B cell (primary cell): ENCODE data around the gene RPIA. TPM values are rescaled to one million over a fixed set of nuclear protein-coding genes. Genes with fewer than 3 reads are reported as not detected.

Experiments
- ATAC-seq: fragments of 200-7000 bp; cut with Tn5 transposase; one replicate; pipeline ENCODE4 v1.10.0; 2021; ENCODE audit warnings: low read depth, mild to moderate bottlenecking, moderate number of reproducible peaks, moderate library complexity
- CTCF ChIA-PET: fragments of 350-600 bp; sonication (Branson Sonifier 250); formaldehyde crosslinking; loops from one replicate; lab custom pipeline; 2021; ENCODE audit warnings: antibody characterized with exemption, inconsistent platforms; lab: Charles Lee
- POLR2A ChIA-PET: fragments of 350-600 bp; sonication (Branson Sonifier 250); formaldehyde crosslinking; loops from one replicate; lab custom pipeline; 2021; ENCODE audit warnings: antibody characterized with exemption; lab: Charles Lee
- DNase-seq: peaks from one replicate; pipeline ENCODE4 v3.0.0; 2013
- H2AFZ ChIP-seq: 2 replicates; pipeline ENCODE4 v1.6.1; 2012; ENCODE audit warnings: mild to moderate bottlenecking, low read depth, low read length; ENCODE audit not compliant: insufficient read depth, poor library complexity, severe bottlenecking
- H3K27ac ChIP-seq, 2 donors: 1 replicate in 1 of 2; 2 replicates in 1 of 2; pipeline ENCODE4 v1.5.1; 2012 to 2013; ENCODE audit warnings: low read length in 2 of 2, mild to moderate bottlenecking in 2 of 2, moderate library complexity in 1 of 2
- H3K27me3 ChIP-seq, 4 experiments: fragments of 200-600 bp in 1 of 4; sonication (generic) in 1 of 4; replicated peaks in 1 of 4; 1 replicate in 2 of 4; 2 replicates in 2 of 4; pipeline versions ENCODE4 v1.6.1 to v1.7.0; 2013 to 2016; ENCODE audit warnings: low read length in 3 of 4, mild to moderate bottlenecking in 2 of 4, mixed read lengths in 1 of 4, moderate library complexity in 1 of 4; ENCODE audit not compliant: insufficient read depth in 4 of 4, control insufficient read depth in 3 of 4; ENCODE audit errors: control extremely low read depth in 1 of 4
- H3K36me3 ChIP-seq, 2 experiments: replicated peaks in 1 of 2; 1 replicate in 1 of 2; 2 replicates in 1 of 2; pipeline versions ENCODE4 v1.6.1 to v1.7.1; 2013; ENCODE audit warnings: low read length in 1 of 2; ENCODE audit not compliant: insufficient read depth in 2 of 2, control insufficient read depth in 1 of 2; ENCODE audit errors: control extremely low read depth in 1 of 2, extremely low read depth in 1 of 2
- H3K4me1 ChIP-seq, 2 donors: fragments of 200-600 bp in 1 of 2; sonication (generic) in 1 of 2; 1 replicate in 1 of 2; 2 replicates in 1 of 2; pipeline versions ENCODE4 v1.5.1 to v1.6.1; 2013 to 2017; ENCODE audit warnings: low read length in 2 of 2; ENCODE audit not compliant: control insufficient read depth in 2 of 2, insufficient read depth in 2 of 2
- H3K4me2 ChIP-seq: replicated peaks from 2 replicates; pipeline ENCODE3; 2012; ENCODE audit warnings: mild to moderate bottlenecking, low read depth, low read length; ENCODE audit not compliant: poor library complexity, severe bottlenecking
- H3K4me3 ChIP-seq, 5 experiments: fragments of 200-600 bp in 1 of 5; sonication (generic) in 1 of 5; 1 replicate in 3 of 5; 2 replicates in 2 of 5; pipeline versions ENCODE4 v1.5.1 to v1.7.0; 2011 to 2016; ENCODE audit warnings: low read length in 4 of 5, mild to moderate bottlenecking in 4 of 5, low read depth in 2 of 5, control low read depth in 1 of 5, moderate library complexity in 1 of 5; ENCODE audit not compliant: insufficient read depth in 1 of 5; ENCODE audit errors: control extremely low read depth in 1 of 5, extremely low read depth in 1 of 5
- H3K79me2 ChIP-seq: fragments of 200-600 bp; sonication (generic); one replicate; pipeline ENCODE4 v1.6.0; 2016; ENCODE audit warnings: low read length; ENCODE audit not compliant: control insufficient read depth, insufficient read depth
- H3K9ac ChIP-seq: fragments of 200-600 bp; sonication (generic); 2 replicates; pipeline ENCODE4 v1.6.1; 2017; ENCODE audit warnings: mild to moderate bottlenecking, low read length, moderate library complexity
- H3K9me3 ChIP-seq, 3 donors: one replicate each; pipeline versions ENCODE4 v1.6.1 to v1.7.1; 2013; ENCODE audit warnings: low read length in 2 of 3; ENCODE audit not compliant: control insufficient read depth in 2 of 3, insufficient read depth in 1 of 3; ENCODE audit errors: control extremely low read depth in 1 of 3
- H4K20me1 ChIP-seq: 2 replicates; pipeline ENCODE4 v1.6.0; 2012; ENCODE audit warnings: mild to moderate bottlenecking, low read length; ENCODE audit not compliant: insufficient read depth, control insufficient read depth, poor library complexity, severe bottlenecking
- H3K27ac Mint-ChIP-seq: one replicate; pipeline ENCODE4 v1.8.0; 2021; ENCODE audit warnings: mixed read lengths
- H3K27me3 Mint-ChIP-seq: one replicate; pipeline ENCODE4 v1.8.0; 2021; ENCODE audit warnings: mixed read lengths
- H3K4me1 Mint-ChIP-seq: one replicate; pipeline ENCODE4 v1.8.0; 2021; ENCODE audit warnings: mixed read lengths
- H3K4me3 Mint-ChIP-seq: one replicate; pipeline ENCODE4 v1.8.0; 2021; ENCODE audit warnings: mixed read lengths
- H3K9me3 Mint-ChIP-seq: one replicate; pipeline ENCODE4 v1.8.0; 2022; ENCODE audit warnings: mixed read lengths; ENCODE audit not compliant: insufficient read depth
- EZH2 ChIP-seq: IDR thresholded peaks from 2 replicates; pipeline ENCODE4 v1.6.1; 2012; ENCODE audit warnings: borderline replicate concordance, low read depth, mild to moderate bottlenecking, moderate library complexity, low read length; ENCODE audit not compliant: insufficient read depth, poor library complexity, severe bottlenecking
- WGBS: methylation state at CpG from one replicate; pipeline ENCODE4 v1.1.5; 2013; ENCODE audit warnings: missing lambda C conversion rate; ENCODE audit not compliant: insufficient coverage; 5-methylcytosine and 5-hydroxymethylcytosine counted together
- intact Hi-C: fragments of 100-400 bp; cut with micrococcal nuclease; formaldehyde crosslinking; loops from one replicate; pipeline ENCODE4 v1.10.0; 2022
- polyA plus RNA-seq: library from polyadenylated mRNA; depleted of rRNA; stranded (reverse); fragments of >200 nt; gene quantifications from 2 replicates; pipeline ENCODE4 v1.2.3, GENCODE V29; 2012
- total RNA-seq, 2 donors: library from RNA; stranded (reverse); fragments of 120-200 nt in 1 of 2; gene quantifications; 1 replicate in 1 of 2; 2 replicates in 1 of 2; pipeline versions ENCODE4 v1.2.3 to v1.2.4, GENCODE V29; 2013 to 2022
- TF ChIP-seq, protein P1 (sequence below): fragments of 200-600 bp; IDR thresholded peaks from one replicate; pipeline ENCODE4 v1.8.0; 2022; ENCODE audit warnings: antibody characterized with exemption, mild to moderate bottlenecking

Gene RPIA
- total and polyA plus RNA-seq, 2 donors (not counting 1 experiment from before 2014, with no cell fraction given): 9.4 to 19.7 TPM

DNA sequence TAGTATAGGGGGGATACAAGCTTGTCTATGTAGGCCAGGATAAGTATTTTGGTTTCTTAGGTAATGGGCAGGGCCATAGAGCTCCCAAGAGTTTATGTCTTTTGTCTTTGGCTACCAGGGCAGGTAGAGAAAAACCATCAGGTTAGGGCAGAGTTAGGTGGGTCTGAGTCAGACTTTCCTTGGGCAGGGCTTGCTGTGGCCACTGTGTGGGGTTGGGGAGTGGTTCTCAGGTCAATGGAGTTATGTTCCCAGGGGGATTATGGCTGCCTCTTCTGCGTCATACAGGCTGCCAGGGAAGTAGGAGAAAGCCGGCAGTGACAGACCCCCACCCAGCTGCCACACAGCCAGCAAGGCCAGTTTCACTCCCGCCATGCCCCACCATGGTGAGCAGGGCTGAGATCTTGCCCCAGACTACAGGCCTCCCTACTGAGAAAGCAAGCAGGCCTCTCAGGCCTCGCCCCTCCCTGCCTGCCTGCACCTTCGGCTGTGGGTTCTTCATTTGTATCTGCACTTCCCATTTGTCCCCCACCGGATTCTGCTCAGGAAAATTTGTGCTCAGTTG lies 55.5 kb downstream of the RPIA start:
- 94% methylated on average over 6 of the region's 6 CpGs for WGBS
- TF ChIP-seq EZH2: no peak
- TF ChIP-seq, protein P1, sequence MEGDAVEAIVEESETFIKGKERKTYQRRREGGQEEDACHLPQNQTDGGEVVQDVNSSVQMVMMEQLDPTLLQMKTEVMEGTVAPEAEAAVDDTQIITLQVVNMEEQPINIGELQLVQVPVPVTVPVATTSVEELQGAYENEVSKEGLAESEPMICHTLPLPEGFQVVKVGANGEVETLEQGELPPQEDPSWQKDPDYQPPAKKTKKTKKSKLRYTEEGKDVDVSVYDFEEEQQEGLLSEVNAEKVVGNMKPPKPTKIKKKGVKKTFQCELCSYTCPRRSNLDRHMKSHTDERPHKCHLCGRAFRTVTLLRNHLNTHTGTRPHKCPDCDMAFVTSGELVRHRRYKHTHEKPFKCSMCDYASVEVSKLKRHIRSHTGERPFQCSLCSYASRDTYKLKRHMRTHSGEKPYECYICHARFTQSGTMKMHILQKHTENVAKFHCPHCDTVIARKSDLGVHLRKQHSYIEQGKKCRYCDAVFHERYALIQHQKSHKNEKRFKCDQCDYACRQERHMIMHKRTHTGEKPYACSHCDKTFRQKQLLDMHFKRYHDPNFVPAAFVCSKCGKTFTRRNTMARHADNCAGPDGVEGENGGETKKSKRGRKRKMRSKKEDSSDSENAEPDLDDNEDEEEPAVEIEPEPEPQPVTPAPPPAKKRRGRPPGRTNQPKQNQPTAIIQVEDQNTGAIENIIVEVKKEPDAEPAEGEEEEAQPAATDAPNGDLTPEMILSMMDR: no peak

GRCh38 chr2:88747990-88748389 lies 56.5 kb downstream of the RPIA start:
- Histone ChIP-seq H3K79me2 (peaks cover 14% of the 10 kb centered on the region), H3K4me1 (no peaks in the 10 kb centered on the region), H3K27me3 (no peaks in the 10 kb centered on the region), H3K9me3 (peaks cover 5 to 10% (median 8%) of the 10 kb centered on the region in 3 donors), H3K4me3 (no peak overlapping the region), H3K36me3 (peaks cover 10 to 56% of the 10 kb centered on the region in 2 experiments), H3K4me2 (no peak overlapping the region), H4K20me1 (no peaks in the 10 kb centered on the region), H2AFZ (no peak overlapping the region), H3K9ac (no peak overlapping the region), H3K27ac (no peak overlapping the region)
- Mint-ChIP-seq H3K4me3 (no peak overlapping the region), H3K27ac (no peak overlapping the region), H3K9me3 (peaks cover 4% of the 10 kb centered on the region), H3K4me1 (no peaks in the 10 kb centered on the region), H3K27me3 (no peaks in the 10 kb centered on the region)
- no peak for TF ChIP-seq EZH2
- TF ChIP-seq, protein P1: no peak
- WGBS: no CpG with 5 or more reads among the region's 2 CpGs
- intact Hi-C loops: loop anchor here (10.0 kb wide), 1 partner anchor 407 kb away; no protein-coding TSS in a partner anchor
- DNase-seq: no peak
- POLR2A ChIA-PET: interaction anchor here (0.6 kb wide), 1 partner anchor 20 kb away, joined by 3 read pairs; no protein-coding TSS in a partner anchor
- no peak for ATAC-seq
- CTCF ChIA-PET: interaction anchor here (1.9 kb wide), 1 partner anchor 8 kb away, joined by 10 read pairs; no protein-coding TSS in a partner anchor

More for the DNA sequence above, 55.5 kb downstream of the RPIA start:
- H3K4me1 Mint-ChIP-seq: no peaks in the 10 kb centered on the region
- ChIA-PET CTCF (no interaction called here), POLR2A (interaction anchor here (0.6 kb wide), 1 partner anchor 21 kb away, joined by 3 read pairs; no protein-coding TSS in a partner anchor)
- ATAC-seq: no peak
- no peak overlapping the region for H3K27ac Mint-ChIP-seq
- H3K27me3 Mint-ChIP-seq: no peaks in the 10 kb centered on the region
- DNase-seq: no peak
- no peaks in the 10 kb centered on the region for H4K20me1 ChIP-seq
- H3K4me1 ChIP-seq: no peaks in the 10 kb centered on the region
- H3K4me2 ChIP-seq: no peak overlapping the region
- no peak overlapping the region for H3K4me3 Mint-ChIP-seq
- H3K9me3 ChIP-seq: peaks cover 5 to 10% (median 8%) of the 10 kb centered on the region in 3 donors
- H3K9me3 Mint-ChIP-seq: peaks cover 4% of the 10 kb centered on the region
- H3K4me3 ChIP-seq: no peak overlapping the region
- no peak overlapping the region for H3K9ac ChIP-seq
- H3K36me3 ChIP-seq: peaks cover 9 to 56% of the 10 kb centered on the region in 2 experiments
- no peaks in the 10 kb centered on the region for H3K27me3 ChIP-seq
- H2AFZ ChIP-seq: no peak overlapping the region
- no peak overlapping the region for H3K27ac ChIP-seq
- intact Hi-C loops: loop anchor here (10.0 kb wide), 1 partner anchor 408 kb away; no protein-coding TSS in a partner anchor
- H3K79me2 ChIP-seq: peaks cover 14% of the 10 kb centered on the region
